ENCODE results near the gene CTCFL. TPM values are rescaled to one million over a fixed set of nuclear protein-coding genes. Genes with fewer than 3 reads are reported as not detected.

Gene CTCFL
- total and polyA plus RNA-seq, 2 of the 13 experiments (the other 11 are each of a cell fraction or from before 2014, with no cell fraction given) = 0.04 TPM; not detected in 1

GRCh38 chr20:57558614-57559288, 33.8 kb upstream of the CTCFL start (continued):
- TF ChIP-seq CSRNP2 (CRISPR knock-in tag; conservative IDR thresholded peaks at IDR 0.05; ENCODE audit: low read depth) (no peak), ZNF33B (CRISPR knock-in tag; IDR thresholded peaks at IDR 0.05) (no peak), RBM39 (IDR thresholded peaks at IDR 0.05; ENCODE audit: low read depth, low read length, poor library complexity, severe bottlenecking) (no peak), ZNF616 (CRISPR knock-in tag; IDR thresholded peaks at IDR 0.05; ENCODE audit: low read depth) (no peak), SRY (CRISPR knock-in tag; IDR thresholded peaks at IDR 0.05) (no peak), PTBP1 (IDR thresholded peaks at IDR 0.05; ENCODE audit: low read depth, low read length, poor library complexity, severe bottlenecking) (no peak), SMYD3 (CRISPR knock-in tag; IDR thresholded peaks at IDR 0.05) (no peak), CBX5 (CRISPR knock-in tag; IDR thresholded peaks at IDR 0.05; ENCODE audit: borderline replicate concordance) (no peak), MXI1 (IDR thresholded peaks at IDR 0.05; ENCODE audit: borderline replicate concordance, low read depth, low read length) (peak; percentile 2; the same call in 1 of the 3 replicates), ATF5 (CRISPR knock-in tag; IDR thresholded peaks at IDR 0.05; ENCODE audit: low read depth) (no peak), ZNF205 (CRISPR knock-in tag; IDR thresholded peaks at IDR 0.05) (0 out of 2 replicates have a peak, but pooled peaks have one; percentile 11), SNAPC4 (CRISPR knock-in tag; IDR thresholded peaks at IDR 0.05) (no peak), ZSCAN25 (CRISPR knock-in tag; IDR thresholded peaks at IDR 0.05) (peak; percentile 26; the same call in 1 of the 2 replicates), GATAD2A (CRISPR knock-in tag; IDR thresholded peaks at IDR 0.05) (peak; percentile 80), SP2 (CRISPR knock-in tag; IDR thresholded peaks at IDR 0.05) (no peak), TEAD3 (CRISPR knock-in tag; optimal IDR thresholded peaks at IDR 0.05; ENCODE audit: borderline replicate concordance) (peak; percentile 40), SNAI1 (CRISPR knock-in tag; IDR thresholded peaks at IDR 0.05; ENCODE audit: borderline replicate concordance) (no peak), ZNF550 (CRISPR knock-in tag; IDR thresholded peaks at IDR 0.05; ENCODE audit: borderline replicate concordance) (no peak), HDAC6 (IDR thresholded peaks at IDR 0.05; ENCODE audit: low read depth, low read length) (no peak), NFIB (CRISPR knock-in tag; IDR thresholded peaks at IDR 0.05; ENCODE audit: borderline replicate concordance) (no peak), GMEB2 (CRISPR knock-in tag; IDR thresholded peaks at IDR 0.05; ENCODE audit: low read depth) (no peak), ZFP1 (CRISPR knock-in tag; IDR thresholded peaks at IDR 0.05) (no peak), MEF2D (CRISPR knock-in tag; IDR thresholded peaks at IDR 0.05) (no peak)
